Loucy (cell line): ENCODE results near the gene DMPK.

Experiments used
- H2AFZ ChIP-seq: fragments of 200-600 bp; sonication (generic); 2 replicates; pipeline ENCODE4 v1.6.0; 2016; ENCODE audit warnings: antibody characterized with exemption, mild to moderate bottlenecking, low read length, moderate library complexity
- H3F3A ChIP-seq: fragments of 200-600 bp; 2 replicates; pipeline ENCODE4 v1.6.0; 2016; ENCODE audit warnings: antibody characterized with exemption, low read depth, mild to moderate bottlenecking
- H3K27me3 ChIP-seq: fragments of 200-600 bp; sonication (generic); 2 replicates; pipeline ENCODE4 v1.6.1; 2014; ENCODE audit warnings: low read length, mild to moderate bottlenecking; ENCODE audit not compliant: insufficient read depth, poor library complexity, severe bottlenecking
- H3K36me3 ChIP-seq: fragments of 200-600 bp; sonication (generic); 2 replicates; pipeline ENCODE4 v1.6.1; 2016; ENCODE audit warnings: low read length; ENCODE audit not compliant: insufficient read depth
- H3K4me1 ChIP-seq: fragments of 200-600 bp; sonication (generic); 2 replicates; pipeline ENCODE4 v1.5.1; 2014; ENCODE audit warnings: low read length, mild to moderate bottlenecking; ENCODE audit not compliant: insufficient read depth, poor library complexity, severe bottlenecking
- H3K4me2 ChIP-seq: fragments of 200-600 bp; sonication (generic); 2 replicates; pipeline ENCODE4 v1.6.0; 2014; ENCODE audit warnings: antibody characterized with exemption, low read length, low read depth, mild to moderate bottlenecking; ENCODE audit not compliant: poor library complexity, severe bottlenecking
- H3K4me3 ChIP-seq: fragments of 200-600 bp; sonication (generic); 2 replicates; pipeline ENCODE4 v1.5.1; 2014; ENCODE audit warnings: low read length, mild to moderate bottlenecking, mixed read lengths; ENCODE audit not compliant: poor library complexity, severe bottlenecking
- H3K79me2 ChIP-seq: fragments of 200-600 bp; sonication (generic); 2 replicates; pipeline ENCODE4 v1.6.1; 2014; ENCODE audit warnings: low read length; ENCODE audit not compliant: insufficient read depth
- H3K9ac ChIP-seq: fragments of 200-600 bp; sonication (generic); 2 replicates; pipeline ENCODE4 v1.6.0; 2014; ENCODE audit warnings: mild to moderate bottlenecking, low read depth, low read length, moderate library complexity; ENCODE audit not compliant: poor library complexity, severe bottlenecking
- H3K9me2 ChIP-seq: fragments of 200-600 bp; sonication (generic); replicated peaks from 2 replicates; pipeline ENCODE4 v1.6.1; 2016; ENCODE audit warnings: low read depth, low read length, mixed read lengths
- H3K9me3 ChIP-seq: fragments of 200-600 bp; sonication (generic); 2 replicates; pipeline ENCODE4 v1.6.1; 2014; ENCODE audit warnings: mild to moderate bottlenecking, antibody characterized with exemption, low read length, low read depth; ENCODE audit not compliant: insufficient read depth
- H4K20me1 ChIP-seq: fragments of 200-600 bp; sonication (generic); 2 replicates; pipeline ENCODE4 v1.6.0; 2014; ENCODE audit warnings: antibody characterized with exemption, low read length, mild to moderate bottlenecking; ENCODE audit not compliant: insufficient read depth, poor library complexity, severe bottlenecking
- EZH2phosphoT487 ChIP-seq: fragments of 200-600 bp; IDR thresholded peaks from 2 replicates; pipeline ENCODE4 v1.6.1; 2018; ENCODE audit warnings: antibody characterized with exemption, mild to moderate bottlenecking, moderate library complexity, borderline replicate concordance
- TF ChIP-seq, protein P1 (sequence below): fragments of 200-600 bp; sonication (generic); conservative IDR thresholded peaks from 2 replicates; pipeline ENCODE4 v1.5.1; 2014; ENCODE audit warnings: mild to moderate bottlenecking, antibody characterized with exemption, low read length

The DMPK gene

DNA sequence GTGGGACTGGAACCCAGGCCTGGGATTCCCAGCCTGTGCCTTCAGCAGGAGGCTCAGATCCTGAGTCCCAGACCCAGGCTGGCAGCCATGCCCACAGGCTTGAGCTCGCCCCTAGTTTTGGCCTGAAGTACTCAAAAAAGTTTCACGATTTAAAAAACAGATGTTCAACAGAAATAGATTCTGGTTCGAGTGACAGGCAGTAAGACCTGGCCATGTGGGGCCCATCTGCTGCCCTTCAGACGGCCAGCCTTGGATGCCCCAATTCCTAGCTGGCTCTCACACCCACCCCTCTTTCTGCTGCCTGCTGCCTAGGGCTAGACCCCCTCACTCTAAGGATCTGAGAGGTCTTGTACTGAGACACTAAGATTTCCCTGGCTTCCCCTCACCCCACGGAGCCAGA, 2.8 kb upstream of the DMPK start:
- H3K9me2 ChIP-seq, result no peaks in the 10 kb centered on the region
- no peak overlapping the region for H3K4me3 ChIP-seq
- no peaks in the 10 kb centered on the region for H3K79me2 ChIP-seq
- no peaks in the 10 kb centered on the region for H3K27me3 ChIP-seq
- H3K4me2 ChIP-seq, result no peak overlapping the region
- no peaks in the 10 kb centered on the region; the same call in 1 of the 2 replicates for H3F3A ChIP-seq
- no peaks in the 10 kb centered on the region for H3K4me1 ChIP-seq
- H3K9ac ChIP-seq, result no peak overlapping the region
- no peak for TF ChIP-seq EZH2phosphoT487
- TF ChIP-seq, protein P1, sequence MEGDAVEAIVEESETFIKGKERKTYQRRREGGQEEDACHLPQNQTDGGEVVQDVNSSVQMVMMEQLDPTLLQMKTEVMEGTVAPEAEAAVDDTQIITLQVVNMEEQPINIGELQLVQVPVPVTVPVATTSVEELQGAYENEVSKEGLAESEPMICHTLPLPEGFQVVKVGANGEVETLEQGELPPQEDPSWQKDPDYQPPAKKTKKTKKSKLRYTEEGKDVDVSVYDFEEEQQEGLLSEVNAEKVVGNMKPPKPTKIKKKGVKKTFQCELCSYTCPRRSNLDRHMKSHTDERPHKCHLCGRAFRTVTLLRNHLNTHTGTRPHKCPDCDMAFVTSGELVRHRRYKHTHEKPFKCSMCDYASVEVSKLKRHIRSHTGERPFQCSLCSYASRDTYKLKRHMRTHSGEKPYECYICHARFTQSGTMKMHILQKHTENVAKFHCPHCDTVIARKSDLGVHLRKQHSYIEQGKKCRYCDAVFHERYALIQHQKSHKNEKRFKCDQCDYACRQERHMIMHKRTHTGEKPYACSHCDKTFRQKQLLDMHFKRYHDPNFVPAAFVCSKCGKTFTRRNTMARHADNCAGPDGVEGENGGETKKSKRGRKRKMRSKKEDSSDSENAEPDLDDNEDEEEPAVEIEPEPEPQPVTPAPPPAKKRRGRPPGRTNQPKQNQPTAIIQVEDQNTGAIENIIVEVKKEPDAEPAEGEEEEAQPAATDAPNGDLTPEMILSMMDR, result no peak
- H2AFZ ChIP-seq, result no peak overlapping the region
- H3K36me3 ChIP-seq, result peaks cover 5% of the 10 kb centered on the region; the same call in 1 of the 2 replicates
- H4K20me1 ChIP-seq, result peaks cover 31% of the 10 kb centered on the region
- H3K9me3 ChIP-seq, result no peaks in the 10 kb centered on the region

DNA sequence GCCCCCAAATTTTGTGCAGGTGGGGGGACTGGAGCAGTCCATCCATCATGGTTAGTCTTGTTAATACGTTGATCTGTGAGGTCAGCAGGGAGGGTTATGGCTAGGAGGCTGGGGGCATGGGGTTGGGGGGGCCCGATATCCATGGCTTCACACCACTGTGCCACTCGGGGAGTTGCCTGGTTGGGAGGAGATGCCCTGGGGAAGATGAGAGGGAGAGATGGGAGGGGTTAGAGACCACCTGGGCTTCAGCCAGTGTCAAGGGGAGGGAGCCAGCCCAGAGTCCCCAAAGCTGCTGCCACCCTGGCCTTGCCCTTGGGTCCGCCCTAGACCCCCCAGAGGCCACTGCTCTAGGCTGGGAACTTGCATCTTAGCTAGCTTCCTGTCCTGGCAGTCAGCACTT, 1.8 kb upstream of the DMPK start:
- peaks cover 1% of the 10 kb centered on the region; the same call in 1 of the 2 replicates for H3K36me3 ChIP-seq
- H3K9me3 ChIP-seq, result no peaks in the 10 kb centered on the region
- no peaks in the 10 kb centered on the region for H3K4me1 ChIP-seq
- H4K20me1 ChIP-seq, result peaks cover 31% of the 10 kb centered on the region
- H3K9ac ChIP-seq, result no peak overlapping the region
- H3K4me2 ChIP-seq, result no peak overlapping the region
- no peak for TF ChIP-seq EZH2phosphoT487
- TF ChIP-seq, protein P1, result no peak
- H3K4me3 ChIP-seq, result no peak overlapping the region
- H3K27me3 ChIP-seq, result no peaks in the 10 kb centered on the region
- no peaks in the 10 kb centered on the region for H3K9me2 ChIP-seq
- H2AFZ ChIP-seq, result no peak overlapping the region
- H3F3A ChIP-seq, result no peaks in the 10 kb centered on the region; the same call in 1 of the 2 replicates
- no peaks in the 10 kb centered on the region for H3K79me2 ChIP-seq

DNA sequence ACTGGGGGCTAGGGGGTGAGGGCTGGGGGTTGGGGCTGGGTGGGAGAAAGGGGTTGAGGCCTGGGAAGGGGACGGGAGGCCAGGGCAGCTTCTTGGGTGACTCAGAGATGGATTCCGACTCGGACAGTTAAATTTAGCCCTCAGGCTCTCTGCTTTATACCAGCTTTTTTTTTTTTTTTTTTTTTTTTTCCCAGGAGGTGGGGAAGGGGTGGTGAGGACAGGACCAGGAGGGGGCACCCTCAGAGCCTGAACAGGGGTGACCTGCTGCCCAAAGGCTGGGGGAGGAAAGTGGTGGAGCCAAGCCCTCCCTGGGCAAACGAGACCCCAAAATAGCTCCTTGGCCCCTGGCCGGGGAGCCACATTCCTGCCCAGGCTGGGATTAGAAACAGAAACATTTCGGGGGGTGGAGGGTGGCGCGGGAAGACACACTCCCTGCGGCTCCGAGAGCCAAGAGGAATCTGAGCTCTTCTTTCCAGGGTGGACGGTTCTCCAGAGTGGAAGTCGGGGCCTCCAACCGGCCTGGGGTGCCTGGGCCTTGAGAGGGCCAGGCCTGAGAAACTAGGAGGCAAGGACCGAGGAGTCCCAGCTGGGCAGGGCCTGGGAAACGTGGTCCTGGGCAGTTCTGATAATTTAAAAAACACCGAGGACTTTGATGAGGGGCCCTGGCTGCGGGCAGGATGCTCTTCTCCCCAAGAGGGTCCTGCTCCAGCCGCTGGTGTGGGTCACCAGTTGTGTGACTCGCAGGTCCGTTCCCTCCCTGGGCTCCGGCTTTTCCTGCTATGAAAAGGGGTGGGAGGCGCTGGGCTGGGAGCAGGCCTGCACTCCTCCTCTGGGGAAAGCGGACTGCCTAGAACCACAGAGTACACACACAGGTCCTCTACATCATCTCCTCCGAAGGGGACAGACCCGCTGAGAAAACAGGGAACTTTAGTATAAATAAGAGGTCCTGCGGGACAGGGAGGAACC, 813 bp upstream of the DMPK start:
- Histone ChIP-seq H3K79me2 (no peaks in the 10 kb centered on the region), H3K9ac (no peak overlapping the region), H3K4me3 (no peak overlapping the region), H3F3A (no peaks in the 10 kb centered on the region), H3K27me3 (no peaks in the 10 kb centered on the region), H3K4me2 (no peak overlapping the region), H2AFZ (no peak overlapping the region), H3K4me1 (no peaks in the 10 kb centered on the region), H4K20me1 (peaks cover 21% of the 10 kb centered on the region), H3K36me3 (no peaks in the 10 kb centered on the region), H3K9me2 (no peaks in the 10 kb centered on the region), H3K9me3 (no peaks in the 10 kb centered on the region)
- no peak for TF ChIP-seq EZH2phosphoT487
- TF ChIP-seq, protein P1, result no peak
